ENCODE measurements around the gene PEX16.

Gene PEX16

DNA sequence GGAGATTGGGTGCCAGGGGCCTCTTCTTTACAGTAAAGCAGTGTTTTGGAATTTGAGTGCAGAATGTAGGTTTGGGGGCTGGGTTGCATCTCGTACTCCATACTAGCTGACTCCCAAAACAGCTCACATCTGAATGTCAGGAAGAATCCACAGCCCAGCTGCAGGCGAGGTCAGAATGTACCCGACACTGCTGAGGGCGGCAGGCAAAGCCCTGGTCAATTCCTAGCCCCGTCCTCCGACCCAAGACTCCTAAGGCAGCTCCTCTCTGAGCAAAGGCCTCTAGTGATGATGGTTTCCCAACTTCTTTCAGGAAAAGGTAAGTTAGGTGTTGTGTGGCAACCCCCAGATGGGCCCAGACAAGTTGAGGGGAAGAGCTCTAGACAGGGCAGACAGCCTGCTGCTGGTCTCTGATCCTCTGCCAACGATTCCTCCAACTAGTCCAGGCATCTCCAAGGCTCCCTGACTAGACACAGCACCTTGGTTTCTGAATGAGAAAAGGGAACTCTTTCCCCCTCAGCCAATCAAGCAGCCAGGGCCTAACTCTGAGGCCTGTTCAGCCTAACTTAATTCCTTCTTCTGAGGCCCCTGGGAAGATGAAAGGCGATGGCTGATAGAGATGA, 13.4 kb upstream of the PEX16 start:
- DNase-seq = no peak

- DNase-seq = peak; percentile 67
These were observed 12.5 kb upstream of the PEX16 start for GRCh38 chr11:45930031-45930794.

DNA sequence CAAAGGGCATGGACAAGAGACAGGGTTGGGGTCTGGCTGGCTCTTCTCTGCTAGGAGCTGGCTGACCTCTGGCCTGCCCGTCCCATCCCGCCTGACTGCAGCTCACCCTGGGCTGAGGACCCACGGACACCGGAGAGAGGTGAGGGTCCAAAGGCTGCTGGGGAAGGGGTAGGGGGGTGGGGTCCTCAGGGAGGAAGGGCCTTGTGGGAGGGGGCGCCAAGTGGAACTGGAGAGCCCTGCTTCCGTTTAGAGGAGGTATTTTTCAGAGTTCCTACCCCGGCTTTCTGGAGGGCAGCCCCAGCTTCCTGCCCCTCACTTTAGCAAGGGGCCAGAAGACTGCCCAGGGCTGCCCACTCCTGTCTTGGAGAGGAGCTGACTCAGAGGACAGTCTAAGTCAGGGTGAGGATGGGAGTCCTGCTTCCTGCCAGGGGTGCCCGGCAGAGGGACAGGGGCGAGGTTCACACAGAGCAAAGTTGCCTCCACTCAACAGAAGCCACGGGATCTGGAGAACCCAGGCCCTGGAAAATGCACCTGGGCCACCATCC, 11.9 kb upstream of the PEX16 start:
- peak; percentile 59 for DNase-seq

DNA sequence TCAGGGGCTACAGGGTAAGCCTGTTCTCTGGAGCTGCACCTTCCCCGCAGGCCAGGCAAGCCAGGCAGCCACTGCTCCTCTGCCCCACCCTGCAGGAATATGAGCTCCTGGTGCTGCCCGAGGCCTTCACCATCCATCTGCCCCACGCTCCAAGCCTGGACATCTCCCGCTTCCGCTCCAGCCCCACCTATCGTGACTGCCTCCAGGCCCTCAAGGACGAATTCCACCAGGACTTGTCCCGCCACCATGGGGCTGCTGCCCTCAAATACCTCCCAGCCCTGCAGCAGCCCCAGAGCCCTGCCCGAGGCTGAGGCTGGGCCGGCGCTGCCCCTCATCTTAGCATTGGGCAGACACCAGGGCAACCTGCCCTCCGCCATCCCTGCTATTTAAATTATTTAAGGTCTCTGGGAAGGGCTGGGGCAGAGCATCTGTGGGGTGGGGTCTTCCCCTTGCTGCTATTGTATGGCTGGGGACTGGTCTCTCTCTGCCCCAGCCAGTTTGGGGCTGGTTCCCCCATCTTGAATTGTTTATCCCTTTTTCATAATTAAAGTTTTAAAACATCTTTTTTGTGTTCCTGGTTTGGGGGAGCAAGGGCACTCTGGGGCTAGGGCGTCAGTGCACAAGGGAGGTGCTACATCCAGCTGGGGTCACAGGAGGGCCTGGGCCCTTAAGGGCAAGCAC, 11.0 kb upstream of the PEX16 start:
- no peak for DNase-seq

- DNase-seq = no peak
These were observed 10.2 kb upstream of the PEX16 start for GRCh38 chr11:45927684-45928413.

DNA sequence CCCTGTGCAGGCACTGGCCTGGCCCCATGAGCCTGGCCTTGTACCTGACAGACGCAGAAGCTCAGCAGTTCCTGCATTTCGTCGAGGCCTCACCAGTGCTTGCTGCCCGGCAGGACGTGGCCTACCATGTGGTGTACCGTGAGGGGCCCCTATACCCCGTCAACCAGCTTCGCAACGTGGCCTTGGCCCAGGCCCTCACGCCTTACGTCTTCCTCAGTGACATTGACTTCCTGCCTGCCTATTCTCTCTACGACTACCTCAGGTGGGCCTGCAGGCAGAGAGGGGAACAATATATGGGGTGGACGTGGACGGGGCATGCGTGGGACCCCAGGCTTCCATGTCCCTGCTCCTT, 9.6 kb upstream of the PEX16 start:
- DNase-seq = peak; percentile 56

GRCh38 chr11:45926536-45927331, 9.1 kb upstream of the PEX16 start:
- no peak for DNase-seq

- no peak for DNase-seq
These were observed 8.3 kb upstream of the PEX16 start for GRCh38 chr11:45926001-45926401.

DNA sequence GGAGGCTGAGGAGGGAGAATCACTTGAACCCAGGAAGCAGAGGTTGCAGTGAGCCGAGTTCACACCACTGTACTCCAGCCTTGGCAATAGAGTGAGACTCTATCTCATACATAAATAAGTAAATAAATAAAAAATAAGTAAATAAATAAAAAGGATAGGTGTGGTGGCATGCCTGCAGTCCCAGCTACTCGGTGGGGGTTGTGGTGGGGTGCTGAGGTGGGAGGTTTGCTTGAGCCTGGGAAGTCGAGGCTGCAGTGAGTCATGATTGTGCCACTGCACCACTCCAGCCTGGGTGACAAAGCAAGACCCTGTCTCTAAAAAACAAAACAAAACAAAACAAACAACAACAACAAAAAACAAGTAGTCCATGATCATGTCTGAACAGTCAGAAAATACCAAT, 7.9 kb upstream of the PEX16 start:
- no peak for DNase-seq

- no peak for DNase-seq
These were observed 7.2 kb upstream of the PEX16 start for GRCh38 chr11:45924927-45925326.

DNA sequence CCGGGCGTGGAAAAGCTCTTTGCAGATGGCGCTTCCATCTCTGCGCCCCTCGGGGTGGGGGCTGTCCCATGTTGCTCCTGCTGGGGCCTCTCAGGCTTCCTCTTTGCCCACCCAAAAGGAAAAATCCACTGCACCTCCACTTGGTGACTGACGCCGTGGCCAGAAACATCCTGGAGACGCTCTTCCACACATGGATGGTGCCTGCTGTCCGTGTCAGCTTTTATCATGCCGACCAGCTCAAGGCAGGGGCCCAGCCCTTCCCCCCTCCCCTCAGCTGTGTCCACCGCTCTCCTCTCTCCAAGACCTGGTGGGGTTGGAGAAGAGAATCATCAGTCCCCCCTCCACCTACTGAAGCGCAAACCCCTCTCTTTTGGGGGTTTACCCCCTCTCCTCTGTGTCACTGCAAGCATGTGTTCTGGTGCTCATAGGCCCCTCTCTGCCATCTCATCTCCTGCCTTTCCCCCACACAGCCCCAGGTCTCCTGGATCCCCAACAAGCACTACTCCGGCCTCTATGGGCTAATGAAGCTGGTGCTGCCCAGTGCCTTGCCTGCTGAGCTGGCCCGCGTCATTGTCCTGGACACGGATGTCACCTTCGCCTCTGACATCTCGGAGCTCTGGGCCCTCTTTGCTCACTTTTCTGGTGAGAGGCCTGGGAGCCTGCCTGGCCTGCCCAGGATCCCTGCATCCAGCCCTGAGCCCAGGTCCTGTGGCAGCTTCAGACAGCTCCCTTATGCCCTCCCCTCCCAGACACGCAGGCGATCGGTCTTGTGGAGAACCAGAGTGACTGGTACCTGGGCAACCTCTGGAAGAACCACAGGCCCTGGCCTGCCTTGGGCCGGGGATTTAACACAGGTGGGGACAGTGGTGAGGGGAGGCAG, 6.6 kb upstream of the PEX16 start:
- DNase-seq = no peak

- DNase-seq = peak; percentile 75
These were observed 4.9 kb upstream of the PEX16 start, which contains the start of gene LARGE2 for GRCh38 chr11:45922425-45923082. TSS of gene LARGE2 (plus strand) at chr11:45922656. CDS start at chr11:45922883, 227 bp downstream.

- no peak for DNase-seq
These were observed 4.1 kb upstream of the PEX16 start for GRCh38 chr11:45921561-45922424.

- DNase-seq = no peak
These were observed 3.1 kb upstream of the PEX16 start for GRCh38 chr11:45920531-45921477.

DNA sequence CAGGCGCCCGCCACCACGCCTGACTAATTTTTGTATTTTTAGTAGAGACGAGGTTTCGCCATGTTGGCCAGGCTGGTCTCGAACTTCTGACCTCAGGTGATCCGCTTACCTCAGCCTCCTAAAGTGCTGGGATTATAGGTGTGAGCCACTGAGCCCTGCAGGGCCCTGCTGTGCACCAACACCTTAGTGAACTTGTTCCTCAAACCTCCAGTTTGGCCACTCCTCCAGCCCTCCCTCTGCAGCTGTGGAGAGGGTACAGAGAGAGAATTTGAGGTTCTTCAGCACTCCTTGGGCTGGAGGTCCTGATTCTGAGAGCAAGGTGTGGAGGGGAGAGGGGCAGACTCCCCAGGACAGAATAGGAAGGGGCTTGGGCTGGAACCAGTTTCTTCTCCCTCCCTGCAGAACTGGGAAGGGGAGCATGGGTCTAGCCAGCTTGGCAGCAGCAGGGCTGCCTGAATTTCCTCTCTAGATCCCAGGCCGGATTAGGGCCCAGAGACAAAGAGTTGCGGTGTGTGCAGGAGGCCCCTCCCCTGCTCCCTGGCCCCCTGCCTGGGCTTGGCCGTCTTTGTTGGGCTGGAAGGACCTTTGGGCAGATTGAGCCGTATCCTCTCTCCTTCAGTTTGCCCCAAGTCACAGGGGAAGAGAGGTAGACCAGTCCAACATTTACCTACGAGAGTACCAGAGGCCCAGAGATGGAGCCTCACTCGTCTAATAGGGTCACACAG, 2.3 kb upstream of the PEX16 start:
- no peak for DNase-seq

DNA sequence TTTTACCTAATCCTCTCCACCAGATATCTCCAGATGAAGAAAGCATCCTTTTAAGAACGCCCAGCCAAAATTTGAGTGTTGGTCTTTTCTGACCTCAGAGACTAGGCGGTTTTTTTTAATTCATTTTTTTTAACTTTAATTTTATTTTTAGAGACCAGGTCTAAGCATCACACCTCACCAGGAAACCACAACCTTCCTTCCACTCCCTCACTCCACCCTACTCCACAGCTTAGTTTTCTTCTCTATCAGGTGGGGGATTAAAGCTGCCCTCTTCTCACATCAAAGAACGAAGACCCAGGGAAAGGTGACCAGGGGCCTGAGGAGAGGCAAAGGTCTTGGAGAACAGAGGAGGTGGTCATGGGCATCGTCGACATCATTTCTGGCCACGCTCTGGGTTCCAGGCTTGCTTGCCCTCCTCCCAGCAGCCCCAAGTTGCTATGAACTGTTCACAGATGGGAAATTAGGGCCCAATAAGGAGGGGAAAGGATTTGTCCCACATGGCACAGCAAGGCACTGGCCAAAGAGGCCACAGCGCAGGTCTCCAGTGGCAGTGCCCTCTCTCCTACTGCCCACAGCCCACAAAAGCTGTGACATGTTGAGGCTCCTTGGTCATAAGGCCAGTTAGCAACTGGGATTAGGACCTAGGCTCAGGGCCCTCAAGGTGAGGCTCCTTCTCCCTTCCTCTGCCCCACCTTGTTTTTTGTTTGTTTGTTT, 1.4 kb upstream of the PEX16 start:
- DNase-seq = no peak

DNA sequence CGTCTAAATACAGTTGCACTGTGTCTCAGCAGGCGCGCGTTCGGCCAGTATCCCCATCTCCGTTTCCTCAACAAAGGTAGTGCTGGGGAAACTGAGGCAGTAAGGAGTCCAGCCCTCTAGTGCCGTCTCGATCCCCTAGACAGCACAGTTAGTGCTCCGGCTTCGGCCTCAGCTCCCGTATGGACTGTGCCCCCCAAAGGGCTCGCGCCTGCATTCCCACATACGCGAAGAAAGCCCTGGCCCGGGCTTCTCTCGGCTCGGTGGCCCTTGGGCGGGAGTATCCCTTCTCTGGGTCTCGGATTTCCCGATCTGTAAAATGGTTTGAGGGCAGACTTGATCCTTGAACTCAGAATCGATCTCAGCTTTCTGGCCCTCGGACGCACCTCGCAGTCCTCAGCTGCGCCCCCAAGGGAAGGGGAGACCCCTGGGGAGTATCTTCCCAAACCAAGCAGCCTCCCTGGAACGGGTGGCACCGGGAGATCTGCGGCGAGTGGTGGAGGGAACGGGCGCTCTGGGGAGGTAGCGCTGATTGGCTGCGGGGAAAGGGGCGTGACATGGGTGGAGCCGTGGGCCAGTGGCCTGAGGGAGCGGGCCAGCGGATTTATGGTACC, 759 bp upstream of the PEX16 start:
- DNase-seq = peak; percentile 84

Measured in activated CD8-positive, alpha-beta memory T cell treated with anti-CD3 and anti-CD28 coated beads for 24 hours (primary cell).